Endothelial cell of umbilical vein (primary cell): ENCODE measurements around the gene DLG5. TPM values are rescaled to one million over a fixed set of nuclear protein-coding genes. Genes with fewer than 3 reads are reported as not detected.

Experiments used
- BruUV-seq: library from RNA; stranded (reverse); fragments of 400-500 nt; replicated peaks from 2 replicates; lab custom pipeline; 2021; lab: Mats Ljungman, UMichigan
- CTCF ChIA-PET: fragments of 300-600, 350-600 bp; sonication (Branson Sonifier 250); formaldehyde crosslinking; loops from one replicate; lab custom pipeline; 2021; ENCODE audit warnings: antibody characterized with exemption, inconsistent platforms; lab: Charles Lee
- POLR2A ChIA-PET: fragments of 300-600, 350-600 bp; sonication (Branson Sonifier 250); formaldehyde crosslinking; loops from one replicate; lab custom pipeline; 2021; ENCODE audit warnings: antibody characterized with exemption, inconsistent platforms; lab: Charles Lee
- DNase-seq: peaks from one replicate; pipeline ENCODE4 v3.0.0-alpha.2; 2011; ENCODE audit warnings: low read depth, low spot score
- FAIRE-seq: peaks from 2 replicates; lab custom pipeline; 2011; peaks lifted over from hg19 to GRCh38; lab: Jason Lieb, UNC
- H2AFZ ChIP-seq: 2 replicates; pipeline ENCODE4 v1.6.0; 2012; ENCODE audit warnings: low read depth, low read length, control low read depth, inconsistent platforms
- H3K27ac ChIP-seq: 2 replicates; pipeline ENCODE4 v1.5.1; 2011; ENCODE audit warnings: low read depth, mild to moderate bottlenecking, control low read depth, low read length, moderate library complexity; ENCODE audit not compliant: insufficient read depth
- H3K27me3 ChIP-seq, 2 experiments: 2 replicates each; pipeline versions ENCODE4 v1.6.0 to v1.6.1; 2011; ENCODE audit warnings: low read length in 2 of 2, mixed read lengths in 1 of 2; ENCODE audit not compliant: control insufficient read depth in 2 of 2, insufficient read depth in 2 of 2
- H3K36me3 ChIP-seq, 2 experiments: 2 replicates in 1 of 2; 3 replicates in 1 of 2; pipeline ENCODE4 v1.5.1; 2011; ENCODE audit warnings: low read length in 2 of 2, mild to moderate bottlenecking in 1 of 2, moderate library complexity in 1 of 2; ENCODE audit not compliant: control insufficient read depth in 2 of 2, insufficient read depth in 2 of 2; ENCODE audit errors: extremely low read depth in 1 of 2
- H3K4me1 ChIP-seq: 3 replicates; pipeline ENCODE4 v1.5.1; 2011; ENCODE audit warnings: mild to moderate bottlenecking, low read length; ENCODE audit not compliant: control insufficient read depth, insufficient read depth; ENCODE audit errors: extremely low read depth
- H3K4me2 ChIP-seq: 2 replicates; pipeline ENCODE4 v1.6.1; 2011; ENCODE audit warnings: low read length, control low read depth, mixed read lengths; ENCODE audit not compliant: insufficient read depth
- H3K4me3 ChIP-seq, 3 experiments: fragments of 200-600 bp in 1 of 3; sonication (generic), shearing (Covaris generic) in 1 of 3; replicated peaks in 1 of 3; 2 replicates each; pipeline ENCODE4 v1.5.1; 2011 to 2016; ENCODE audit warnings: control low read depth in 3 of 3, low read length in 3 of 3, mild to moderate bottlenecking in 2 of 3, inconsistent platforms in 1 of 3, low read depth in 1 of 3, moderate library complexity in 1 of 3; ENCODE audit not compliant: insufficient read depth in 1 of 3
- H3K79me2 ChIP-seq: 2 replicates; pipeline ENCODE4 v1.6.0; 2012; ENCODE audit warnings: low read length, inconsistent platforms; ENCODE audit not compliant: control insufficient read depth, insufficient read depth
- H3K9ac ChIP-seq: replicated peaks from 2 replicates; pipeline ENCODE3; 2011; ENCODE audit warnings: low read length, control low read depth; ENCODE audit not compliant: insufficient read depth; ENCODE audit errors: extremely low read depth
- H3K9me1 ChIP-seq: replicated peaks from 3 replicates; pipeline ENCODE4 v1.6.0; 2011; ENCODE audit warnings: mild to moderate bottlenecking, low read length; ENCODE audit not compliant: control insufficient read depth, insufficient read depth; ENCODE audit errors: extremely low read depth
- H3K9me3 ChIP-seq: replicated peaks from 2 replicates; pipeline ENCODE4 v1.5.1; 2012; ENCODE audit warnings: low read length, inconsistent platforms; ENCODE audit not compliant: control insufficient read depth, insufficient read depth
- H4K20me1 ChIP-seq: replicated peaks from 2 replicates; pipeline ENCODE3; 2011; ENCODE audit warnings: mild to moderate bottlenecking, low read length; ENCODE audit not compliant: control insufficient read depth, insufficient read depth; ENCODE audit errors: extremely low read depth
- CTCF ChIP-seq, 2 donors: IDR thresholded peaks; 1 replicate in 1 of 2; 2 replicates in 1 of 2; pipeline ENCODE4 v1.5.1; 2011; ENCODE audit warnings: low read length in 2 of 2, mild to moderate bottlenecking in 2 of 2, moderate library complexity in 2 of 2, control low read depth in 1 of 2, inconsistent platforms in 1 of 2, low read depth in 1 of 2; ENCODE audit not compliant: insufficient read depth in 1 of 2; ENCODE audit errors: extremely low read depth in 1 of 2
- EZH2 ChIP-seq: IDR thresholded peaks from 2 replicates; pipeline ENCODE4 v1.6.1; 2012; ENCODE audit warnings: borderline replicate concordance, low read depth, mild to moderate bottlenecking, moderate library complexity, low read length, inconsistent platforms; ENCODE audit not compliant: severe bottlenecking
- GATA2 ChIP-seq: IDR thresholded peaks from 2 replicates; pipeline ENCODE4 v1.7.0; 2011; ENCODE audit warnings: low read depth, mild to moderate bottlenecking, moderate library complexity, mixed read lengths, low read length; ENCODE audit not compliant: insufficient read length, insufficient read depth
- dilution Hi-C: fragments of 300-500 bp; cut with MboI; formaldehyde crosslinking; loops from one replicate; pipeline ENCODE4 v1.15.0; 2019; ENCODE audit warnings: low sequenced_read_pairs; ENCODE audit not compliant: extremely low pct_ligation_motif_present
- intact Hi-C: fragments of 100-400 bp; cut with micrococcal nuclease; formaldehyde crosslinking; loops from one replicate; pipeline ENCODE4 v1.10.0; 2022
- polyA plus RNA-seq, 4 experiments: library from polyadenylated mRNA; depleted of rRNA in 3 of 4; stranded (reverse) in 3 of 4; unstranded in 1 of 4; fragments of >200 nt; gene quantifications; 2 replicates each; pipeline versions ENCODE4 v1.2.1 to v1.2.3, GENCODE V29; 2011 to 2012; ENCODE audit warnings: missing spikeins in 1 of 4
- total RNA-seq: library from RNA; stranded (reverse); gene quantifications from 2 replicates; pipeline ENCODE4 v1.2.3, GENCODE V29; 2021

DLG5 gene
- total and polyA plus RNA-seq, 2 donors (not counting 3 experiments of a cell fraction or from before 2014, with no cell fraction given), result 12.3 to 24.9 TPM

- H3K27me3 ChIP-seq, result no peaks in the 10 kb centered on the region
- no peak overlapping the region for H3K27ac ChIP-seq
- no TSS peak for BruUV-seq
- CTCF ChIA-PET, result interaction anchor here (0.6 to 10.2 kb wide), 52 partner anchors 9 to 596 kb away, joined by 3 to 317 read pairs (median 4); no protein-coding TSS in a partner anchor
- H2AFZ ChIP-seq, result peak overlapping the region; percentile 84
- POLR2A ChIA-PET, result no interaction called here
- dilution Hi-C loops (no loop called here), intact Hi-C loops (loop anchor here (1.0 to 2.0 kb wide), 8 partner anchors 19 to 591 kb away; no protein-coding TSS in a partner anchor)
- peak overlapping the region; percentile 23 for H3K4me2 ChIP-seq
- H3K9me3 ChIP-seq, result no peaks in the 10 kb centered on the region
- peak; percentile 72 for FAIRE-seq
- no peaks in the 10 kb centered on the region for H3K9me1 ChIP-seq
- DNase-seq, result peak; percentile 78
- no peaks in the 10 kb centered on the region for H3K36me3 ChIP-seq
- TF ChIP-seq CTCF (IDR thresholded peaks at IDR 0.05; ENCODE audit: extremely low read depth in 1 of 2, insufficient read depth in 1 of 2, low read depth in 1 of 2, low read length in 2 of 2), result peak; percentile 78 to 84
- peak; percentile 73 for TF ChIP-seq GATA2
- no peak for TF ChIP-seq EZH2
- H3K9ac ChIP-seq, result no peak overlapping the region
- H4K20me1 ChIP-seq, result no peaks in the 10 kb centered on the region
- H3K79me2 ChIP-seq, result no peaks in the 10 kb centered on the region
- peaks cover 3% of the 10 kb centered on the region for H3K4me1 ChIP-seq
- no peak overlapping the region for H3K4me3 ChIP-seq
These were observed 170.0 kb downstream of the DLG5 start for GRCh38 chr10:77756319-77757232.
